Measurements from ENCODE around the gene PLXNA1.

PLXNA1 gene

GRCh38 chr3:127022849-127023248, 39.9 kb downstream of the PLXNA1 start:
- no peak for DNase-seq (ENCODE audit: low spot score)
- TF ChIP-seq CTCF (conservative IDR thresholded peaks at IDR 0.05; ENCODE audit: low read depth) = no peak
- ChIA-PET CTCF (no interaction called here), POLR2A (ENCODE audit: low non-redundant PET) (no interaction called here)
- H3K27ac ChIP-seq = no peak overlapping the region; the same call in none of the 2 replicates

- no peak for TF ChIP-seq CTCF (conservative IDR thresholded peaks at IDR 0.05; ENCODE audit: low read depth)
- CTCF ChIA-PET = interaction anchor here (0.7 kb wide), 2 partner anchors 46 to 49 kb away, joined by 4 to 5 read pairs; no protein-coding TSS in a partner anchor
- POLR2A ChIA-PET (ENCODE audit: low non-redundant PET) = interaction anchor here (0.6 kb wide), 1 partner anchor 208 kb away, joined by 3 read pairs; no protein-coding TSS in a partner anchor
- H3K27ac ChIP-seq = no peak overlapping the region
- no peak for DNase-seq (ENCODE audit: low spot score)
Observed at GRCh38 chr3:127025456-127025855, 42.5 kb downstream of the PLXNA1 start.

- no peak for DNase-seq (ENCODE audit: low spot score)
- H3K27ac ChIP-seq = 0 out of 2 replicates have a peak overlapping the region, but pooled peaks have one; percentile 12
- POLR2A ChIA-PET (ENCODE audit: low non-redundant PET) = no interaction called here
- TF ChIP-seq CTCF (conservative IDR thresholded peaks at IDR 0.05; ENCODE audit: low read depth) = no peak
- CTCF ChIA-PET = interaction anchor here (0.7 kb wide), 1 partner anchor 48 kb away, joined by 4 read pairs; no protein-coding TSS in a partner anchor
Observed at GRCh38 chr3:127026036-127026435, 43.1 kb downstream of the PLXNA1 start.

GRCh38 chr3:127026661-127027060, 43.7 kb downstream of the PLXNA1 start:
- TF ChIP-seq CTCF (conservative IDR thresholded peaks at IDR 0.05; ENCODE audit: low read depth) = no peak
- POLR2A ChIA-PET (ENCODE audit: low non-redundant PET) = no interaction called here
- CTCF ChIA-PET = interaction anchor here (0.7 kb wide), 1 partner anchor 1397 kb away, joined by 4 read pairs; no protein-coding TSS in a partner anchor
- no peak for DNase-seq (ENCODE audit: low spot score)
- H3K27ac ChIP-seq = peak overlapping the region; percentile 12

- H3K27ac ChIP-seq = peak overlapping the region; percentile 12; the same call in 1 of the 2 replicates
- DNase-seq (ENCODE audit: low spot score) = no peak
- TF ChIP-seq CTCF (conservative IDR thresholded peaks at IDR 0.05; ENCODE audit: low read depth) = no peak
- ChIA-PET CTCF (interaction anchor here (0.7 kb wide), 1 partner anchor 1398 kb away, joined by 4 read pairs; no protein-coding TSS in a partner anchor), POLR2A (ENCODE audit: low non-redundant PET) (no interaction called here)
Observed at GRCh38 chr3:127027061-127027735, 44.3 kb downstream of the PLXNA1 start.

GRCh38 chr3:127027811-127028548, 45.1 kb downstream of the PLXNA1 start:
- no peak for DNase-seq (ENCODE audit: low spot score)
- ChIA-PET CTCF (no interaction called here), POLR2A (ENCODE audit: low non-redundant PET) (no interaction called here)
- TF ChIP-seq CTCF (conservative IDR thresholded peaks at IDR 0.05; ENCODE audit: low read depth) = no peak
- 0 out of 2 replicates have a peak overlapping the region, but pooled peaks have one; percentile 12 for H3K27ac ChIP-seq

Data from RWPE1 (cell line).